NT2/D1 (cell line): Measurements from ENCODE around the gene KCNJ9.
"Not testable (repeated sequence)": the region's sequence is repeated elsewhere in the genome, so short reads cannot be mapped to it uniquely, and the experiment has no call there.

Experiments used
- DNase-seq: peaks from one replicate; pipeline ENCODE4 v3.0.0-alpha.2; 2011; ENCODE audit warnings: low read depth, low spot score
- H3K27me3 ChIP-seq: 2 replicates; pipeline ENCODE4 v1.6.0; 2011; ENCODE audit warnings: mild to moderate bottlenecking; ENCODE audit not compliant: insufficient read length, insufficient read depth
- H3K36me3 ChIP-seq: 2 replicates; pipeline ENCODE4 v1.6.1; 2011; ENCODE audit warnings: mild to moderate bottlenecking, low read length, mixed read lengths; ENCODE audit not compliant: insufficient read depth, insufficient read length
- H3K4me1 ChIP-seq: 2 replicates; pipeline ENCODE4 v1.5.1; 2011; ENCODE audit not compliant: insufficient read depth, insufficient read length
- H3K4me3 ChIP-seq: 2 replicates; pipeline ENCODE4 v1.5.1; 2011; ENCODE audit warnings: low read depth; ENCODE audit not compliant: insufficient read length
- H3K9ac ChIP-seq: 2 replicates; pipeline ENCODE4 v1.6.0; 2011; ENCODE audit warnings: low read depth; ENCODE audit not compliant: insufficient read length
- H3K9me3 ChIP-seq: 2 replicates; pipeline ENCODE4 v1.5.1; 2011; ENCODE audit warnings: mild to moderate bottlenecking, low read length; ENCODE audit not compliant: insufficient read depth
- SUZ12 ChIP-seq: IDR thresholded peaks from 2 replicates; pipeline ENCODE4 v1.6.1; 2011; ENCODE audit not compliant: insufficient read length, insufficient read depth; ENCODE audit errors: extremely low read depth
- YY1 ChIP-seq: IDR thresholded peaks from 2 replicates; pipeline ENCODE4 v1.6.1; 2011; ENCODE audit not compliant: insufficient read length, insufficient read depth
- ZNF274 ChIP-seq: IDR thresholded peaks from 2 replicates; pipeline ENCODE4 v1.6.1; 2011; ENCODE audit warnings: mild to moderate bottlenecking, low read depth, low read length

KCNJ9 gene

DNA sequence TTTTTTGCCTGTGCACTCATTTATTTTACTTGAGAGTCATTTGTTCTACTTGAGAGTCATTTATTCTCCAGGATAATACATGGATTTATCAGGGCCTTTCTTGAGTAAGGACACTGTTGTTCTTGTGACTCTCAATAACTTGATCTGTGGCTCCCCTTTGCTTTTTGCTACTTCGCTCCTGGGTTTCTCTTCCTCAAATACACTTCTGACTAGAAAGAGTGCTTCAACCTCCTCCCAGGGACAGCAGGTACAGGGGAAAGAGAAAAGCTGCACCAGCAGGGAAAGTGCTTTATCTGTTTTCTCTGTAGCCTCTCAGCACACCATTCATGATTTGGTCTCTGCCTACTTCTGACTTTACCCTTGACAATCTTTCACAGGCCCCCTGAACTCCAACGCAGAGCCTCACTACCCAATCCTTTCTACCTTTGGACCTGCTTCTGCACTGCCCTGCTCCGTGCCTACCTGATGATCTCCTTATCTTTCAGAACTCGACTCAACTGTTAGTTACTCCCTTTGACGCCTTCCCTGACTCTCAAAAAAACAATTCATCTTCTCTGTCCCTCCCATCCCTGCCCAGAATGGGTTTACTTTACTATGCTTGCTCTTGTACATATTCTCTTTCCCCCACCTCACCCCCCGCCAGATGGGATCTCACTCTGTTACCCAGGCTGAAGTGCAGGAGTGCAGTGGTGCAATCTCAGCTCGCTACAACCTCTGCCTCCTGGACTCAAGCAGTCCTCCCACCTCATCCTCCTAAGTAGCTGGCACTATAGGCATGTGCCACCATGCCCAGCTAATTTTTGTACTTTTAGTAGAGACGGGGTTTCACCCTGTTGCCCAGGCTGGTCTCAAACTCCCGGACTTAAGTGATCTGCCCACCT is 34.0 kb upstream of the KCNJ9 start:
- H3K9ac ChIP-seq: no peak overlapping the region
- DNase-seq: no peak

DNA sequence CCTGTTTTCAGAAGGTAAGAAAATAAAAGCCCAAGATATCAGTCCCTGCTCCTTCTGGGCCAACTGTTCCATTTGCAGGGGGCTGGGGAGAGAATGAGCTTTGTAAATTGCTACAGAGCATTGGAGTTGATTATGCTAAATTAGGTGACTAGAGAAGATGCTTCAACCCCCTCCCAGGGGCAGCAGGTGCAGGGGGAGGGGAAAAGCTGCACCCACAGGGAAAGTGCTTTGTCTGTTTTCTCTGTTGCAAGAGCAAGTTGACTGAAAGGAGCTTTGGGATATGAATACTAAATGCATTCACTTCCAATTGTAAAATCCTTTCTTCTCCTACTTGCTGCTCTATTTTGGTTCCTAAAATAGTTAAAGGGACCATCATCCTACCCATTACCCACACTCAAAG is 33.0 kb upstream of the KCNJ9 start:
- no peak overlapping the region for H3K9ac ChIP-seq

More for the DNA sequence above, 34.0 kb upstream of the KCNJ9 start:
- Histone ChIP-seq H3K4me1 (peaks cover 7% of the 10 kb centered on the region), H3K9me3 (no peaks in the 10 kb centered on the region), H3K4me3 (no peak overlapping the region), H3K36me3 (no peaks in the 10 kb centered on the region), H3K27me3 (peaks cover 31% of the 10 kb centered on the region)
- no peak for TF ChIP-seq ZNF274
- TF ChIP-seq YY1: no peak
- TF ChIP-seq SUZ12: no peak

DNA sequence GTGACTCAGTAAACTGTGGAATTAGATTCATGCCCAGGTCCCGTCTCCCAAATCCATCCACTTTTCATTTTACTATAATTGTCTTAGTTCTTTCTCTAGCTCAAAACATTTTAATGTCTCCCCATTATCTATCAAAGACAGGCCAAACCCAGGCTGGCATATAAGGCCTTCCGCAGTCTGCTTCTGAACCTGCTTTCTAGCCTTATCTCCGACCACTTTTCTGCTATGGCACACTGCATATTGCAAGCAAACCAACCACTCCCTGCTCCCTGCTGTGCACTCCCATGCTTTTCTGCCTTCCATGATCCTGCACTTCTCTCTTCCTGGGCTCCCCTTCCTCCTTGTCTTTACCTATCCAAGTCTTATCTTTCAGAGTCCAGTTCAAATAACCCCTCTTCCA is 32.2 kb upstream of the KCNJ9 start:
- Histone ChIP-seq H3K4me1 (peaks cover 7% of the 10 kb centered on the region), H3K36me3 (no peaks in the 10 kb centered on the region), H3K9me3 (no peaks in the 10 kb centered on the region), H3K9ac (no peak overlapping the region), H3K27me3 (peaks cover 30% of the 10 kb centered on the region), H3K4me3 (no peak overlapping the region)
- DNase-seq: no peak
- TF ChIP-seq YY1 (no peak), ZNF274 (no peak)

More for the DNA sequence above, 33.0 kb upstream of the KCNJ9 start:
- Histone ChIP-seq H3K4me1 (peaks cover 7% of the 10 kb centered on the region), H3K9me3 (no peaks in the 10 kb centered on the region), H3K27me3 (peaks cover 33% of the 10 kb centered on the region), H3K4me3 (no peak overlapping the region), H3K36me3 (no peaks in the 10 kb centered on the region)
- TF ChIP-seq ZNF274: no peak
- no peak for TF ChIP-seq SUZ12
- no peak for TF ChIP-seq YY1
- no peak for DNase-seq

DNA sequence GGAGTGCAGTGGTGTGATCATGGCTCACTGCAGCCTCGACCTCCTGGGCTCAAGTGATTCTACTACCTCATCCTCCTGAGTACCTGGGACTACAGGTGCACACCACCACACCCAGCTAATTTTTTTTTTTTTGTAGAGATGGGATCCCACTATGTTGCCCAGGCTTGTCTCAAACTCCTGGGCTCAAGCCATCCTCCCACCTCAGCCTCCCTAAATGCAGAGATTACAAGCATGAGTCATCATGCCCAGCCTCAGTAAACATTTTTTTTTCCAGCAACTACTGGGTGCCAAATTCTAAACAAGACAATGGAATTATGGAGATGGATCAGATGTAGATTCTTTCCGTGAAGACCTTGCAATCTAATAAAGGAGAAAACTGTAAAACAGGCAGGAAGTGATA is 31.2 kb upstream of the KCNJ9 start:
- H3K9ac ChIP-seq, H3K4me1 ChIP-seq, DNase-seq, H3K9me3 ChIP-seq, H3K36me3 ChIP-seq, H3K4me3 ChIP-seq: not testable (repeated sequence)
- H3K27me3 ChIP-seq: peaks cover 26% of the 10 kb centered on the region

DNA sequence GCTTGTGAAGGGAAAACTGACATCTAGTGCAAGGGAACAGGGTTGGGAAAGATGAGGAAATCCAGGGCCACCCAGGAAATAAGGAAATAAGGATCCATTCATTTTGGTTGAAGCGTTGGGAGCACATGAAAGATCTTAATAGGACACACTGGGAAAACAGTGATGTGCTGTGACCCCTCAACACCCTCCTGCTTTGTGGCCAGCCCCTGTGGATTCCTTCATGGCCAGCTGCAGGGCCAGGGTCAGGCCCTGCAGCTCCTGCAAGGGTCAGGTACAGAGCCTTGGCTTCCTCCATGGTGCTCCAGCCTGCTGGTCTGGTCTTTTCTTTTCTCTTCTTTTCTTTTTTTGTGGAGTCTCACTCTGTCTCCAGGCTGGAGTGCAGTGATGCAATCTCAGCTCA is 30.7 kb upstream of the KCNJ9 start:
- TF ChIP-seq YY1 (no peak), SUZ12 (no peak), ZNF274 (no peak)
- Histone ChIP-seq H3K9ac (no peak overlapping the region), H3K27me3 (peaks cover 23% of the 10 kb centered on the region), H3K4me1 (peaks cover 7% of the 10 kb centered on the region), H3K9me3 (no peaks in the 10 kb centered on the region), H3K36me3 (no peaks in the 10 kb centered on the region), H3K4me3 (no peak overlapping the region)
- DNase-seq: no peak

DNA sequence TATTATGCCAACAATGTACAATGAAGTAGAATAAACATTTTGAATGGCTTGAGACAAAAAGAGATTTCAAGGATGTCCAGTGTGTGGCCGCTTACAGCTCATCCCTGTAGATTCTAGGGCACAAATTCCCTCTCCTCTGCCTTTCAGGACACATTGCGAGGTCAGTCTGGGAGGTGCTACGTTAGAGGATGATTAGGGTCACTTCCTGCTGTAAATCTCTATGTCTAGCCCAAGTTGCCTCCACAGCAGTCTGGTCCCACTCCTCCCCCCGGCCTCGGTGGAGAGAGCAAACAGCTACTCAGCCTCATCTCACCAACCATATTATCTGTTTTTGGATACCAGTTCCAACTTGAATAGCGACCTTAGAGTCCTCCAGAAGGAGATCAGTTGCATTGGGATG is 28.4 kb upstream of the KCNJ9 start:
- Histone ChIP-seq H3K27me3 (peaks cover 18% of the 10 kb centered on the region), H3K9ac (no peak overlapping the region), H3K36me3 (no peaks in the 10 kb centered on the region), H3K4me3 (no peak overlapping the region), H3K4me1 (no peaks in the 10 kb centered on the region), H3K9me3 (no peaks in the 10 kb centered on the region)
- no peak for TF ChIP-seq SUZ12
- TF ChIP-seq ZNF274: no peak
- no peak for TF ChIP-seq YY1
- no peak for DNase-seq

DNA sequence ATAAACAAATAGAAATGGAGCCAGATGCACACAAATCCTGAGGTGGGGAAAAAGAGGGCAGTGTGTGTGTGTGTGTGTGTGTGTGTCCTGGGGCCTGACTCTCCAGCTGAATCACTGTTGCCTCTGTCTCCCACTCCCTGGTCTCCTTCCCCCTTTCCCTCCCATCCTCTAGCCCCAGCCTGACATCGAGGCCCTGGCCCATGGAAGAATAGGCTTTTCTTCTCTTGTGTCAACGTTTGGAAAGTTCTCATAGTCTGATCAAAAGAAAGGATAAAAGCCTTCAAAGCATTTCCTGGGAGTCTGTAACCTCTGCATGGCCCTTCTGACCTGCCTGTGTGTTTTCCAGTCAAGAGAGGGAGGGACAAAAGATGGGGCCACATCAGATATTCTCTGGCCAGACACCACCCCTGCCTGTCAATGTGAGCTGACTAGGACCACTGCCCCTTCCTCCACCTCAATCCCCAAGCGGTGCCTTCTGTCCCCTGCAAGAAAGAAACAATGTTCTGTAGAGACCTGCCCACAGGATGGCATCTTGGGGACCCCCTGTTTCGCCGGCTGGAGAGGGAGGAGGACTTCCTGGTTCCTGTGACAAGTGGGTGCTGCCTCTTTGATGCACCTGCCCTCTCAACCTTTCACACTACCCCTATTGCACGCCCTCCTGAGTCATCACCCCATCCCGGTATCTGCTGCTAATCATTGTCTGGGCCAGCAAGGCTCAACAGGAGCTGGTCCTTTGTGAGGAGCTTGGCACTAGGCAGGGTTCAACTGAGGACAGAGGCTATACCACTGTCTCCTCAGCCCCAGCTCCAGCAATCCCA is 27.6 kb upstream of the KCNJ9 start:
- DNase-seq: no peak
- Histone ChIP-seq H3K4me1 (no peaks in the 10 kb centered on the region), H3K36me3 (no peaks in the 10 kb centered on the region), H3K27me3 (peaks cover 18% of the 10 kb centered on the region), H3K9ac (no peak overlapping the region), H3K4me3 (no peak overlapping the region), H3K9me3 (no peaks in the 10 kb centered on the region)
- TF ChIP-seq ZNF274 (no peak), YY1 (no peak), SUZ12 (no peak)
